ENCODE measurements around the gene BDKRB2. TPM values are rescaled to one million over a fixed set of nuclear protein-coding genes. Genes with fewer than 3 reads are reported as not detected.

The BDKRB2 gene
- polyA plus RNA-seq, 2 of the 4 experiments (the other 2 are of a cell fraction), result 13.9 to 21.6 TPM

DNA sequence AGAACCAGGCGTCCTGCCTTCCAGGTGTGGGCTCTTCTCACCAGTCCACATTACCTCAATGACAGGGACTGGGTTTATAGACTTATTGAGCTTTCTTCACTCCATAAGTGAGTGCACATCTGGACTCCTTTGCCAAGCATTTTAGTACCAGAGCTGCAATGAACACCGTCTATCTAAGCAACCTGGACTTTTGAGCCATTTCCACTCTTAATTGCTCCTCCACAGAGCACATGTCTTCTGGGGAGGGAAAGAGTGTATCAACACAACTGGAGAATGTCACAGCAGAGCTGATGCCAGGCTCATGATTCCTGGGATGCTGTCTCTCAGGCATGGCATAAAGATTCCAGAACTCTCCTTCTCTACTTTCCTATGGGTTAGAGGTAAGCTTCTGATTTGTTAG, 43.0 kb upstream of the BDKRB2 start:
- POLR2A ChIA-PET, result no interaction called here
- DNase-seq (ENCODE audit: low read depth in 1 of 2, low spot score in 1 of 2), result no peak
- Histone ChIP-seq H3K9me3 (no peaks in the 10 kb centered on the region), H3K4me1 (peaks cover 32% of the 10 kb centered on the region), H3K4me3 (no peak overlapping the region), H3K4me2 (no peak overlapping the region), H3K27ac (peak overlapping the region; percentile 7 to 76; a peak in 5 of 6 replicates)
- WGBS (ENCODE audit: missing lambda C conversion rate), result 79% methylated on average over 2 of the region's 2 CpGs
- ATAC-seq, result no peak
- CTCF ChIA-PET, result interaction anchor here (1.0 kb wide), 1 partner anchor 55 kb away, joined by 3 read pairs; no protein-coding TSS in a partner anchor
- no peak for FAIRE-seq
- no peak for TF ChIP-seq BHLHE40 (IDR thresholded peaks at IDR 0.05; ENCODE audit: low read depth, low read length)
- TF ChIP-seq HDAC2 (IDR thresholded peaks at IDR 0.05), result no peak
- TF ChIP-seq, protein P1, sequence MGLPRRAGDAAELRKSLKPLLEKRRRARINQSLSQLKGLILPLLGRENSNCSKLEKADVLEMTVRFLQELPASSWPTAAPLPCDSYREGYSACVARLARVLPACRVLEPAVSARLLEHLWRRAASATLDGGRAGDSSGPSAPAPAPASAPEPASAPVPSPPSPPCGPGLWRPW (IDR thresholded peaks at IDR 0.05), result no peak
- TF ChIP-seq NR3C1 (IDR thresholded peaks at IDR 0.05), result no peak
- TF ChIP-seq CBX8 (IDR thresholded peaks at IDR 0.05), result no peak
- no peak for TF ChIP-seq HOXA7 (CRISPR knock-in tag; IDR thresholded peaks at IDR 0.05)
- TF ChIP-seq HOXB5 (CRISPR knock-in tag; IDR thresholded peaks at IDR 0.05), result no peak
- no peak for TF ChIP-seq RAD21 (conservative IDR thresholded peaks at IDR 0.05 in 1 of 2, IDR thresholded peaks at IDR 0.05 in 1 of 2)
- no peak for TF ChIP-seq NFE2L2 (conservative IDR thresholded peaks at IDR 0.05; ENCODE audit: low read length)
- TF ChIP-seq RNF2 (IDR thresholded peaks at IDR 0.05; ENCODE audit: borderline replicate concordance, low read depth), result no peak
- TF ChIP-seq SREBF2 (IDR thresholded peaks at IDR 0.05), result no peak
- no peak for TF ChIP-seq ZSCAN20 (CRISPR knock-in tag; IDR thresholded peaks at IDR 0.05)
- TF ChIP-seq RARB (CRISPR knock-in tag; IDR thresholded peaks at IDR 0.05), result no peak

DNA sequence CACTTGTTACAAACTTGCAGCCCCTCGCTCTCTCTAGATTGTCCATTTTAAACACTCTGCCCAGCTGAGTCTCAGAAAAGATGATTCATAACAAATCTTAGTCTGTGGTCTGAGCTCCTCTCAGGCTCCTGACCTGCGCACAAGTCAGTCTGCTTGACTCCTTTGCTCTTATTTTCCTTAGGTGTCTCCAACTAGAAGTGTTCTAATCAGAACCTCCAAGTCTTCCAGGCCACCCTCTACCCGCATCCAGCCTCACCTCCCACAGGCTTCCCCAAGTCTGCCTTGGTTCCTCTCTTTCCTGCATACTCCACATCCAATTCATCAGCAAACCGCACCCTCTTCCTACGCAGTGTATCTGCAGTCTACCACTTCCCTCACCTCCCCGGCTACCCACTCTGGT, 42.4 kb upstream of the BDKRB2 start:
- H3K4me3 ChIP-seq, result no peak overlapping the region
- ATAC-seq (no peak; a peak in 1 of 6 replicates), FAIRE-seq (no peak), DNase-seq (ENCODE audit: low read depth in 1 of 2, low spot score in 1 of 2) (no peak)
- no peak overlapping the region for H3K4me2 ChIP-seq
- H3K9me3 ChIP-seq, result no peaks in the 10 kb centered on the region
- CTCF ChIA-PET, result interaction anchor here (1.0 to 1.1 kb wide), 2 partner anchors 33 to 56 kb away, joined by 3 read pairs; no protein-coding TSS in a partner anchor
- H3K27ac ChIP-seq, result peak overlapping the region; percentile 7 to 76; a peak in 5 of 6 replicates
- TF ChIP-seq MAX (IDR thresholded peaks at IDR 0.05), result no peak
- TF ChIP-seq CBX2 (IDR thresholded peaks at IDR 0.05; ENCODE audit: borderline replicate concordance, low read depth), result no peak
- TF ChIP-seq RFX5 (IDR thresholded peaks at IDR 0.05), result no peak
- TF ChIP-seq CHD4 (IDR thresholded peaks at IDR 0.05; ENCODE audit: borderline replicate concordance), result no peak
- no peak for TF ChIP-seq JUN (IDR thresholded peaks at IDR 0.05)
- TF ChIP-seq HDAC2 (IDR thresholded peaks at IDR 0.05), result no peak
- no peak for TF ChIP-seq FOSB (CRISPR knock-in tag; IDR thresholded peaks at IDR 0.05)
- TF ChIP-seq RNF2 (IDR thresholded peaks at IDR 0.05; ENCODE audit: borderline replicate concordance, low read depth), result no peak
- TF ChIP-seq, protein P2, sequence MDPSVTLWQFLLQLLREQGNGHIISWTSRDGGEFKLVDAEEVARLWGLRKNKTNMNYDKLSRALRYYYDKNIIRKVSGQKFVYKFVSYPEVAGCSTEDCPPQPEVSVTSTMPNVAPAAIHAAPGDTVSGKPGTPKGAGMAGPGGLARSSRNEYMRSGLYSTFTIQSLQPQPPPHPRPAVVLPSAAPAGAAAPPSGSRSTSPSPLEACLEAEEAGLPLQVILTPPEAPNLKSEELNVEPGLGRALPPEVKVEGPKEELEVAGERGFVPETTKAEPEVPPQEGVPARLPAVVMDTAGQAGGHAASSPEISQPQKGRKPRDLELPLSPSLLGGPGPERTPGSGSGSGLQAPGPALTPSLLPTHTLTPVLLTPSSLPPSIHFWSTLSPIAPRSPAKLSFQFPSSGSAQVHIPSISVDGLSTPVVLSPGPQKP (IDR thresholded peaks at IDR 0.05; ENCODE audit: low read depth, low read length), result no peak
- TF ChIP-seq SMC3 (IDR thresholded peaks at IDR 0.05), result no peak
- no peak for TF ChIP-seq RCOR1 (IDR thresholded peaks at IDR 0.05; ENCODE audit: low read depth, low read length)
- TF ChIP-seq, protein P1 (IDR thresholded peaks at IDR 0.05), result no peak
- TF ChIP-seq MYC (IDR thresholded peaks at IDR 0.05; ENCODE audit: borderline replicate concordance, low read length), result no peak
- no peak for TF ChIP-seq KDM5A (IDR thresholded peaks at IDR 0.05)
- peaks cover 38% of the 10 kb centered on the region for H3K4me1 ChIP-seq
- POLR2A ChIA-PET, result no interaction called here
- WGBS (ENCODE audit: missing lambda C conversion rate), result 88% methylated on average over 6 of the region's 6 CpGs

DNA sequence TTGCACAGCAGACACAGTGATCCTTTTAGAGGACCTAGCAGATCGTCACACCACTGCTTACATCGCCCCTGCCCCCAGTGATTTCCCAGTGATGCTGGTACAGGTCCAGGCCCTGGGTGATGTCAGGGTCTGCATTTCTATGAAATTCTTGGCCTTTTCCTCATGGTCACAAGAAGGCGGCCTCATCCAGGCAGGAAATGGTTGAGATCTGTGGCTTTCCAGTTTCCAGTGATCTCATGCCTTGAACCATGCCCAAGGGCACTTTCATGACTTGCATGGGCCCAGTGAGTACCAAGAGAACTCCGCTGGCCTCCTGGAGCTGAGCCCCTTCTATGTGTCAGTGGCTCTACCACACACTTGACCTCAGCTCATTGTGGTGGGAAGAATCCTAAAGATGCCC, 41.9 kb upstream of the BDKRB2 start:
- no peak for FAIRE-seq
- DNase-seq (ENCODE audit: low read depth in 1 of 2, low spot score in 1 of 2), result no peak
- Histone ChIP-seq H3K4me3 (no peak overlapping the region), H3K4me1 (peaks cover 43% of the 10 kb centered on the region), H3K9me3 (no peaks in the 10 kb centered on the region), H3K4me2 (no peak overlapping the region), H3K27ac (no peak overlapping the region; a peak in 1 of 6 replicates)
- WGBS (ENCODE audit: missing lambda C conversion rate), result 85% methylated on average over 4 of the region's 4 CpGs
- ChIA-PET POLR2A (no interaction called here), CTCF (interaction anchor here (1.1 kb wide), 1 partner anchor 32 kb away, joined by 3 read pairs; no protein-coding TSS in a partner anchor)
- TF ChIP-seq JUNB (IDR thresholded peaks at IDR 0.05) (no peak), NPAS2 (CRISPR knock-in tag; IDR thresholded peaks at IDR 0.05; ENCODE audit: borderline replicate concordance) (no peak), SREBF2 (IDR thresholded peaks at IDR 0.05) (no peak)
- TF ChIP-seq, protein P3, sequence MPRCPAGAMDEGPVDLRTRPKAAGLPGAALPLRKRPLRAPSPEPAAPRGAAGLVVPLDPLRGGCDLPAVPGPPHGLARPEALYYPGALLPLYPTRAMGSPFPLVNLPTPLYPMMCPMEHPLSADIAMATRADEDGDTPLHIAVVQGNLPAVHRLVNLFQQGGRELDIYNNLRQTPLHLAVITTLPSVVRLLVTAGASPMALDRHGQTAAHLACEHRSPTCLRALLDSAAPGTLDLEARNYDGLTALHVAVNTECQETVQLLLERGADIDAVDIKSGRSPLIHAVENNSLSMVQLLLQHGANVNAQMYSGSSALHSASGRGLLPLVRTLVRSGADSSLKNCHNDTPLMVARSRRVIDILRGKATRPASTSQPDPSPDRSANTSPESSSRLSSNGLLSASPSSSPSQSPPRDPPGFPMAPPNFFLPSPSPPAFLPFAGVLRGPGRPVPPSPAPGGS (IDR thresholded peaks at IDR 0.05), result no peak
- no peak for ATAC-seq
